Measurements from ENCODE around the gene AHCYL1.

The AHCYL1 gene

DNA sequence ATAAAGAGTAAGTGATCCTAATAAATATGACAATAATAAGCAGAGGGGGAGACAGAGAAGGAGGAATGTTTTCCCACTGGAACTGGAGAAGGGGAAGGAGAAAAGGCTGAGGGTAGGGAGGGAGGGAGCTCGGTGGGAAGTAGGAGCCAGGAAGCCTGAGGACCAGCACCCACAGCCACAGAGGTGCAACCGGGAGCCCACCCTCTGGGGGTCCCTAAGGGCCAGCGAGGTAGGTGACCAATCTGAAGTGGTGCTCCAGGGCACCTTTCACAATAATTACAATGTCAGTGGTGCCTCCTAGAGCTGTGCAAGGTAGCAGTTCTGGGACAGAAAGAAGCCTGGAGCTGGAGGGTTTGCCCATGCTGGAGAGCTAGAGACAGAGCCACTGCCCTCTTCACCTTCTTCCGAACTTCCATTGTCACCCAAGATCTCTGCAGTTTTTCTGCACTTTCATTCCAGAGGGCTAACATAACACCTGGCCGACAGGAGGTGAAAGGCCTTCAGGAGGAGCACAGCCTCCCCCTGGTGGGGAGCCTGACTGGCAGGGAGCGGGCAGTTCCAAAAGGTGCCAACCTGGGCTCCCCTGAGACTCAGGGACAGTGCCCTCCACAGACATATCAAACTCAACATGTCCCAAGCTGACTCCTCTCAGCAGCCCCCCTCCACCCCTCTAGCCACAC, 4.1 kb upstream of the AHCYL1 start:
- Mint-ChIP-seq H3K4me1 (ENCODE audit: low read depth) (peaks cover 7% of the 10 kb centered on the region), H3K36me3 (ENCODE audit: low read depth) (no peaks in the 10 kb centered on the region), H3K27ac (no peak overlapping the region), H3K27me3 (ENCODE audit: low read depth) (peaks cover 2% of the 10 kb centered on the region), H3K4me3 (no peak overlapping the region), H3K9me3 (no peaks in the 10 kb centered on the region)
- DNase-seq (ENCODE audit: low spot score), result no peak

DNA sequence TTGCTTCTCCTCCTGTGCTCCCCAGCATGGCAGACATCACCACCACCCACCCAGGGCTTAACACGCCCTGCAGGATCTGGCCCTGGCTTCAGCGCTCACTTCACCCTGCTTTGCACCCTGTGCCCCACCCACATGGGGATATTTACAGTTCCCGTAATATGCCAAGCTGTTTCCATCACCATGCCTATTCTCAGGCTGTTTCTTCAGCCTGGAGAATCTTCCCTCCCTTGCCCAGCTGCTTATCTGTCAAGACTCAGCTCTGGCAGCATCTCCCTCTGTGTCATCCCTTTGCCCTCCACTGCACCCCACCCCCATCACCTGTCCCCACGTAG, 3.6 kb upstream of the AHCYL1 start:
- Mint-ChIP-seq H3K9me3 (no peaks in the 10 kb centered on the region), H3K27me3 (ENCODE audit: low read depth) (peaks cover 2% of the 10 kb centered on the region), H3K36me3 (ENCODE audit: low read depth) (no peaks in the 10 kb centered on the region), H3K4me3 (no peak overlapping the region), H3K27ac (no peak overlapping the region), H3K4me1 (ENCODE audit: low read depth) (peaks cover 12% of the 10 kb centered on the region)
- no peak for DNase-seq (ENCODE audit: low spot score)

DNA sequence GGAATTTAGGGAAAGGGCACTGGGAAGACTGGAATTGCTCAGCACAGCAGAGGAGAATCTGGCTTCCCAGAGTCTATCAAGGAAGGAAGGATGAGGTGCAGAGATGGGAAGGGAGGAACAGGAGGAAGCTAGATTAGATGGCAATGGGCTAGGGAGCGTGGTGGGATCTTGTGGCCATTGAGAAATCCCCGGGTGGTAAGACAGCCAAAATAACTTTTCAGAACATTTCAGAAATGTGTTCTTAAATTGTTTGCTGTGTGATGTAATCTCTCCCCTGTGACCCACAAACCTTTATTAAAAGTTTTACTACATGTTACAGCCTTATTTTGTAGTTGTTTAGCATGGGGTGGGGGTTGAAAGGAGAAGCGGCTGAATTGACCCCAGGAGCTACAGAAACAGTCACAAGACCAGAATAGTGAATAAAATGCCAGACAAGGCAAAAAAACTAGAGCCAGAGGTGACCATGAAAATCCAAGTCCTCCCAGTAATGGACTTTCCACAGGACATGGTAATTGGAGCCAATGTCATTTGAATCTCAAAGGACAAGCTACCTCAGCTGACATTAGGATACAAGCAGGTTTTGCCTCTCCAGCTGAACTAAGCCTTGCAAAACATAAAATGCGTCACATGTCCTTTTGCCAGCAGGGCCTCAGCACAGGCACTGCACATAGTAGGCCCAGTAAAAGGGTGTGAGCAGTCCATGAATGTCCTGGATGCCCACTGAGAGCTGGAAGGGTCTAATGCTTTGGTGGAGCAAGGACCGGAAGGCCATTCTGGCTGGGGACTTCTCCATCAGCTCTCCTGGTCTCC, 980 bp upstream of the AHCYL1 start:
- Mint-ChIP-seq H3K4me3 (no peak overlapping the region), H3K27ac (peak overlapping the region; percentile 54)

DNA sequence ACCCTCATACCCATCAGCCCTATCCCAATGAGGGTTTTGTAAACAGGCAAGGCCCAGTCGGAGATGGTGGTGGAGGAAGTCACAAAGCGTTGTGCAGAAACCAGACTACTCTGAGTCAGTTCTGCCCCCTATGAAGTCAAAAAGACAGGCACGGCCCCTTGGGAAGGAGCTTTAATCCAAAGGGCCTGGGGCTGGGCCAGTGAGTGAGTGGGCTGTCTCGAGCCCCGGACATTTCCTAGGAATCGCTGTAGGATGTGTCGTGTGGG, 442 bp upstream of the AHCYL1 start:
- no peak for DNase-seq (ENCODE audit: low spot score)
- Mint-ChIP-seq H3K27me3 (ENCODE audit: low read depth) (peaks cover 2% of the 10 kb centered on the region), H3K36me3 (ENCODE audit: low read depth) (peaks cover 6% of the 10 kb centered on the region), H3K4me3 (peak overlapping the region; percentile 93), H3K27ac (peak overlapping the region; percentile 54), H3K4me1 (ENCODE audit: low read depth) (peaks cover 38% of the 10 kb centered on the region), H3K9me3 (no peaks in the 10 kb centered on the region)

More for the DNA sequence above, 980 bp upstream of the AHCYL1 start:
- H3K27me3 Mint-ChIP-seq (ENCODE audit: low read depth), result peaks cover 2% of the 10 kb centered on the region
- peaks cover 6% of the 10 kb centered on the region for H3K36me3 Mint-ChIP-seq (ENCODE audit: low read depth)
- no peaks in the 10 kb centered on the region for H3K9me3 Mint-ChIP-seq
- H3K4me1 Mint-ChIP-seq (ENCODE audit: low read depth), result peaks cover 34% of the 10 kb centered on the region
- no peak for DNase-seq (ENCODE audit: low spot score)

DNA sequence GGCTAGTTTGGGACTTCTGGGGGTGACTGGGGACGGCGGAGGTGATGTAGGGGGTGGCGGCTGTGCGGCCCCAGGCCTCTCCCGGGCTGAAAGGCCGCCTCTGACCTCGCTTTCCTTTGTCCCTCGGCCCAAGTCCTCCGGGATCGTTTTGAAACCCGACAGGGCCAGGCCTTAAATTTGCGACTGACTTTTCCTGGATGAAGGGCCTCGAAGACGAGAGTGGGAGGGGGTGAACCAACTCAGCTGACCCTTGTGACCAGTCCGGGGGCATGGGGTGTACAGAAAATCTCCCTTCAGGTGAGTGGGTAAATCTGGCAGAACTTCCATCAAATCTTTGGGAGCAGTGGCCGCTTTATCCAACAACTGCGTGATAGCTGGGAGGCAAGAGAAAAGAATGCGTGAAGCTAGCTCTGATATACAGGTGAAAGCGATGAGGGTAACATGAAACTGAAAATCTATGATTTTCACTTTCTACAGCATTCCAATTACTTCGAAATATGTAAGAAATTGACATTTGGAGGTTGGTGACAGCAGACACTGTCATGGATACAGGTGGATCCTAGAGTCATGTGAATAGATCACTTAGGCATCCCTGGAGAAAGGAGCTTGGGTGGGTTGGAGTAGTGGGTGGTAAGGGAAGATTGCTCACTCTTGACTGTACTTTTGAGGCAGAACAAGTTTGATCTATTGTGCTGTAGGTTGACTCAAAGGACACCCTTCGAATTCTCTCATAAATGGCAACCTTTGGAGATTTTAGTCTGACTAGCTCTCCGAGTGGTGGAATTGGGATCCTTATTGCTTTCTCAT, 885 bp downstream of the AHCYL1 start:
- no peaks in the 10 kb centered on the region for H3K9me3 Mint-ChIP-seq
- peaks cover 6% of the 10 kb centered on the region for H3K36me3 Mint-ChIP-seq (ENCODE audit: low read depth)
- peak overlapping the region; percentile 93 for H3K4me3 Mint-ChIP-seq
- DNase-seq (ENCODE audit: low spot score), result no peak
- no peaks in the 10 kb centered on the region for H3K27me3 Mint-ChIP-seq (ENCODE audit: low read depth)
- H3K4me1 Mint-ChIP-seq (ENCODE audit: low read depth), result peaks cover 40% of the 10 kb centered on the region
- peak overlapping the region; percentile 96 for H3K27ac Mint-ChIP-seq

DNA sequence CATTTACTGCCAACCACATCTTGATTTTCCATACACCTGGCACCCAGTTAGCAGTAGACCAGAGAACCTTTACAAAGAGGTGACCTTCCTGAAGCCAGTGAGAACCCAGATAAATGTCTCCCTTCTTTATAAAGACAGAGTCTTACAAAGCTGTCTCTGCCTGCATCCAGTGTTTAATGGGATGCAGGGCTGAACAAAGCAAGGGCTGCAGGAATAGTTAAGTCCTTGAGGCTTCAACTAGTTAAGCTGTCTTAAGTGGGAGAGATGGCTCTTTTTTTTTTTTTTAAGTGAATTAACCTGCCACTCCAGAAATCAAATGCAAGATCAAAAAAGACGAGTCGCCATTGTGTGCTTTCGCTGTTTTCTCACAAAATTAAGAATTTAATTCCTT, 1.5 kb downstream of the AHCYL1 start:
- no peaks in the 10 kb centered on the region for H3K9me3 Mint-ChIP-seq
- no peaks in the 10 kb centered on the region for H3K27me3 Mint-ChIP-seq (ENCODE audit: low read depth)
- peak overlapping the region; percentile 96 for H3K27ac Mint-ChIP-seq
- DNase-seq (ENCODE audit: low spot score), result no peak
- peak overlapping the region; percentile 93 for H3K4me3 Mint-ChIP-seq
- peaks cover 6% of the 10 kb centered on the region for H3K36me3 Mint-ChIP-seq (ENCODE audit: low read depth)
- peaks cover 42% of the 10 kb centered on the region for H3K4me1 Mint-ChIP-seq (ENCODE audit: low read depth)

DNA sequence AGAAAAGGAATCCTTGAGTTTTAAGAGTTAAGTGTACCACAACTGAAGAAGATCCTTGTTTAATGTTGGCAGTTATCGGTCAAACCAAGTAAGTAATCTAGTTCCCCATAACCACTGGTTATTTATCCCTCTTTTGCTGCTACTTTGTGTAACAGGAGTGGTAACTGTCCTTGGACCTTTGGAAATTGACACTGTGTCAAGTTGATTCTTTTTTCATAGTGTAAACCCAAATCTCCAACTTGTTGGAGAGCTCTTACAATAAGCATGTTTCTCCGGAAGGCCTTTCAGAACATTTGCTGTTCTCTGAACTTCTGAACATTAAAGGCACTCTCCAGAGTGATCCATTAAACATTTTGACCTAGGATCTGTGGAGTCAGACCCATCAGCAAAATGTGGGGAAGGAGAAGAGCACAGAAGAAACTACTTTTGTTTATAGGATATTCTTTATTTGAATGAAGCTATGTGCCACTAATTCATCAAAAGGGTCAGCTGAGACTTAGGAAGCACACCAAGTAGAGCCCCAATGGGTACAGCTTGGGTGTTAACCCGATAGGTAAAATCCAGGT, 3.9 kb downstream of the AHCYL1 start:
- peaks cover 6% of the 10 kb centered on the region for H3K36me3 Mint-ChIP-seq (ENCODE audit: low read depth)
- H3K27ac Mint-ChIP-seq, result no peak overlapping the region
- peaks cover 45% of the 10 kb centered on the region for H3K4me1 Mint-ChIP-seq (ENCODE audit: low read depth)
- DNase-seq (ENCODE audit: low spot score), result no peak
- H3K4me3 Mint-ChIP-seq, result no peak overlapping the region
- H3K27me3 Mint-ChIP-seq (ENCODE audit: low read depth), result no peaks in the 10 kb centered on the region
- no peaks in the 10 kb centered on the region for H3K9me3 Mint-ChIP-seq

DNA sequence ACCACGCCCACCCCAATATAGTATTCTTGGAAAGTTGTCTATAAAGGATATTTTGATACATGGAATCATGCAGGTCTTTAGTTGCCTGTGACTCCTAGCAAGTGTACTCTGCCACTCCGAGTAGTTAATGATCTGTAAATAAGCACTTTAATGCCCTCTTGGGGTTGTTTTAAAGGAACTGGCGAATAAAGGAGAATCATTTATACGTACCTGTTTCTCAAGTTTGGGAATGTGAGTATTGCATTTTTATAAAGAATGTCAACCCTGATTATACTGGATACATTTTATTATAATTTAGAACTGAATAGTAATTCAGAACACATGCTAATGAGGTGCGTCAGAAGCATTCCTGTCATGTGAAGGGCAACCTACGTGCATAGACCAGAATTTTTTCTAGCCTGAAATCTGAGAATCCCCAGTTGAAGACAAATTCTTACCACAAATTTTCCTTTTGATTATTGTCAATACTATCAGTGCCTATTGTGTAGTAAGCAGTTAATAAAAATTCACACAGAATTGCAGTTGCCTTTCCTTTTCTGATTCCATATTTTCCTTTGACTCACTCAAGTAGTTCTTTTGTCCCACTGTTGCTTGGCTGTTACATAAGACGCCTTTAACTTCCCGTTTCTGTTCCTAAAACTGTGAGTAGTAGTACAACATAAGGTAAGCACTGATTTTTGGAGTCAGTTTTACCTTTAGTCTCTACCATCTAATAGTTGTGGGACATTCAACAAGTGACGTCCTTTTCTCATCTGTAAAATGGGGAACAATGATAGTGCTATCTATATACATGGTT, 5.1 kb downstream of the AHCYL1 start:
- Mint-ChIP-seq H3K27ac (no peak overlapping the region), H3K27me3 (ENCODE audit: low read depth) (no peaks in the 10 kb centered on the region), H3K9me3 (no peaks in the 10 kb centered on the region), H3K4me1 (ENCODE audit: low read depth) (peaks cover 47% of the 10 kb centered on the region), H3K4me3 (no peak overlapping the region), H3K36me3 (ENCODE audit: low read depth) (peaks cover 6% of the 10 kb centered on the region)
- DNase-seq (ENCODE audit: low spot score), result no peak

DNA sequence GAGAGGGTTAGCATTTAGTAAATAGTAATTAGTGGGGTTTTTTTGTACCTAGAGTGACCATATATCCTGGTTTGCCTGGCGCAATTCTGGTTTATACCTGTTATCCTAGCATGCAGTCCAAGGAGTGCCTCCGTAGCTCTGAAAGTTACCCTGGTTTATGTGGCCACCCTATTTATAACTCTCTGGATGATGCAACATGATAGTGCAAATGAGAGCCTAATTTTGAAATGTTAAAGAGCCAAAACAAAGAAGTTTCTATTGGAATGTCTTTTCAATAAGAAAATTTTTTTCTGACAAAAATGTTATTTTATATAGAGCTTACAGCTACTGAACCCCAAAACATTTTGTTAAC, 5.7 kb downstream of the AHCYL1 start:
- peaks cover 6% of the 10 kb centered on the region for H3K36me3 Mint-ChIP-seq (ENCODE audit: low read depth)
- H3K27me3 Mint-ChIP-seq (ENCODE audit: low read depth), result no peaks in the 10 kb centered on the region
- no peaks in the 10 kb centered on the region for H3K9me3 Mint-ChIP-seq
- no peak overlapping the region for H3K4me3 Mint-ChIP-seq
- DNase-seq (ENCODE audit: low spot score), result no peak
- H3K27ac Mint-ChIP-seq, result no peak overlapping the region
- peaks cover 48% of the 10 kb centered on the region for H3K4me1 Mint-ChIP-seq (ENCODE audit: low read depth)

DNA sequence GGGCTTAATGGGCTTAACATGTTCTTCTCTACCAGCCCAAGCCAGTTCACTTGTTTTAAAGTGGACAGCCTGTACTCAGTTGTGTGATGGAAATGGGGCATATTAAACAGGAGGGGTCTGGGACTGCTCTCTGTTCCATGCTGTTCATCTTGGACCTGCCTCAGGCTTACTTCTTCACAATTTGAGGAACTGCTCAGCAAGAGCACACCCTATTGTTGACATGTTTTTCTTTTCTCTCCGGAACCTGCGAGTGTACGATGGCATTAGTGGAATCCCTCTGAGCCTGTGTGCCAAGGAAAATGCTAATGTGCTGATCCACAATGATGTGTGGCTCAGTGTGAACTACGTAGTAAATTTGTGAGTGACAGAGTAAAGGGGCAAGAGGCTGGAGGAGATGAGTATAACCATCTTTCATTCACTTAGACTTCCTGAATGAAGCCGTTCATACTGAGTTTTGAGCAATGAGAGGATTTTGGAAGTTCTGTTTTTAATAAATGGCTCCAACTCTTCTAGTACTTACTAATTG, 6.9 kb downstream of the AHCYL1 start:
- Mint-ChIP-seq H3K4me3 (no peak overlapping the region), H3K9me3 (no peaks in the 10 kb centered on the region), H3K4me1 (ENCODE audit: low read depth) (peaks cover 37% of the 10 kb centered on the region), H3K27ac (no peak overlapping the region), H3K27me3 (ENCODE audit: low read depth) (no peaks in the 10 kb centered on the region), H3K36me3 (ENCODE audit: low read depth) (peaks cover 8% of the 10 kb centered on the region)
- no peak for DNase-seq (ENCODE audit: low spot score)

DNA sequence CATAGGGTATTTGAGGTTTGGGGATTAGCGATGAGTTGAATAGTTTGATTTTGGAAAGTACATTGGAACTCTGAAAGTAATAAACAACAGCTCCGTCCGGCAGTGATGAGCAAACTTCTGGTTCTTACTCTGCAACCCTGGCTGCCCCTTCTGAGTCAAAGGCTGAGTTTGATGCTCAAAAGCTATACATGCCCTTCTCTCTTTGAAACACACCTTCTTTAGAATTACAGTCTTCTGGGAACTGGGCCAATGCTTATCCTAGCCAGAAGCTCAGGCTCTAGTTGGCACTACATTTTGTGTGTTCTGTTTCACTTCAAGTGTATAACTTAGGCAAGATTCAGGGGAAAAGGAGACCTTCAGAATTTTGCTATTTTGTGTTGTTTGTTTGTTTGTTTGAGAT, 9.3 kb downstream of the AHCYL1 start:
- Mint-ChIP-seq H3K27ac (no peak overlapping the region), H3K27me3 (ENCODE audit: low read depth) (no peaks in the 10 kb centered on the region), H3K9me3 (no peaks in the 10 kb centered on the region)

DNA sequence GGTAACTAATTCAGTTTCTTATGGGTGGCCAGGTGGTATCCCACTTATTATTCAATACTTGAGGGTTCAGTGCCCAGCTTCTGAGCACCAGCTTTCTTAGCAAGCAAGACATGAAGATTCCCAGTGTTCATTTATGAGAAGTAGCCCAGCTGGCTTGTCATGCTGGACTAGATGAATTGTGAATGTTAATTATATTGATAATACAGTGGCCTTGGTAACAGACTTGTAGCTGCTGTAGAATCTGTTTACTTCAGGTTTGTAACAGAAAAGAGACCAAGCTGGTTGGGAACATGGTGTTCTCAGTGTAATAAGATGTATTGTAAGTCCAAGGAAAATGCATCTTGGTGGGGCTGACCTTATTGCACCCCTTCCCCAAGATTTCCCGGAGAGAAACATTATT, 10.1 kb downstream of the AHCYL1 start:
- H3K36me3 Mint-ChIP-seq (ENCODE audit: low read depth), result peaks cover 6% of the 10 kb centered on the region
- no peak overlapping the region for H3K4me3 Mint-ChIP-seq
- peaks cover 19% of the 10 kb centered on the region for H3K4me1 Mint-ChIP-seq (ENCODE audit: low read depth)
- DNase-seq (ENCODE audit: low spot score), result no peak
- no peaks in the 10 kb centered on the region for H3K9me3 Mint-ChIP-seq
- no peaks in the 10 kb centered on the region for H3K27me3 Mint-ChIP-seq (ENCODE audit: low read depth)
- H3K27ac Mint-ChIP-seq, result no peak overlapping the region

More for the DNA sequence above, 9.3 kb downstream of the AHCYL1 start:
- Mint-ChIP-seq H3K4me1 (ENCODE audit: low read depth) (peaks cover 18% of the 10 kb centered on the region), H3K36me3 (ENCODE audit: low read depth) (peaks cover 6% of the 10 kb centered on the region), H3K4me3 (no peak overlapping the region)
- DNase-seq (ENCODE audit: low spot score), result no peak

DNA sequence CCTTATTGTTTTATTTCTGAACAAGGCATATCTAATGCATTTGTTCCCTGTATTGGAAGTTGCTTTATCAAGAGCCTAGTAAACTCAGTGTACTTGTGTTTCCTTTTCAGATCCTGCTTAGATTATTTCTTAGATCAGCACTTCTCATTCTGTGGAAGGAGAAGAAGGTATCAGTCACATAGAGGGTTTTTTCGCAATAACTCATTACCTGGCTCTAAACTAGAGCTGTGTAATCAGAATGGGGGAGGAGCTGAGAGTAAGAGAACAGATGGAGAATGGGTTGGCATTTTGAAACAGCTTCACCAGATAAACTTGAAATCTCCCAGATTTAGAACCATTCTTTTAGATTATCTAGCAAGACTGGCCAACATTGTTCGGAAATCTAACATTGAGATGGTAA, 11.0 kb downstream of the AHCYL1 start:
- H3K4me3 Mint-ChIP-seq, result no peak overlapping the region
- DNase-seq (ENCODE audit: low spot score), result no peak
- H3K27ac Mint-ChIP-seq, result no peak overlapping the region
- H3K27me3 Mint-ChIP-seq (ENCODE audit: low read depth), result no peaks in the 10 kb centered on the region
- peaks cover 14% of the 10 kb centered on the region for H3K4me1 Mint-ChIP-seq (ENCODE audit: low read depth)
- H3K9me3 Mint-ChIP-seq, result no peaks in the 10 kb centered on the region
- H3K36me3 Mint-ChIP-seq (ENCODE audit: low read depth), result peaks cover 6% of the 10 kb centered on the region

Measured in T-helper 2 cell treated with Interferon-gamma antibody and Interleukin-4, amounts not matched to agents 5 μg/mL and 100 μg/mL, for 36 hours (primary cell).